Gastrocnemius medialis (tissue), 4 donors: ENCODE results near the gene CDK5RAP3. TPM values are rescaled to one million over a fixed set of nuclear protein-coding genes. Genes with fewer than 3 reads are reported as not detected.
A peak's percentile ranks its signal among the peaks of the same experiment; 100 is the strongest.
"Not testable (repeated sequence)": the region's sequence is repeated elsewhere in the genome, so short reads cannot be mapped to it uniquely, and the experiment has no call there.

ENCODE experiments used
- ATAC-seq, 2 donors: fragments of 150-250 bp; one replicate each; pipeline ENCODE4 v1.9.1; 2016
- DNase-seq, 2 donors: peaks; one replicate each; pipeline ENCODE4 v3.0.0-alpha.2; 2019
- H3K27ac ChIP-seq, 4 donors: fragments of 200-600 bp; sonication (generic); 1 replicate in 1 of 4; 2 replicates in 3 of 4; pipeline ENCODE4 v1.5.1; 2016 to 2018; ENCODE audit warnings: mild to moderate bottlenecking in 2 of 4, moderate library complexity in 1 of 4
- H3K27me3 ChIP-seq, 3 donors: fragments of 200-600 bp; sonication (generic) in 2 of 3; 1 replicate in 1 of 3; 2 replicates in 2 of 3; pipeline versions ENCODE4 v1.5.1 to v1.6.0; 2016 to 2019; ENCODE audit warnings: mild to moderate bottlenecking in 1 of 3, moderate library complexity in 1 of 3
- H3K36me3 ChIP-seq, 2 donors: fragments of 200-600 bp; sonication (generic) in 1 of 2; one replicate each; pipeline ENCODE4 v1.5.1; 2017 to 2018
- H3K4me1 ChIP-seq, 2 donors: fragments of 200-600 bp; sonication (generic) in 1 of 2; one replicate each; pipeline ENCODE4 v1.5.1; 2016 to 2017; ENCODE audit warnings: mild to moderate bottlenecking in 2 of 2
- H3K4me3 ChIP-seq, 4 donors: fragments of 200-600 bp; sonication (generic) in 3 of 4; 1 replicate in 1 of 4; 2 replicates in 3 of 4; pipeline ENCODE4 v1.5.1; 2016 to 2019; ENCODE audit warnings: mild to moderate bottlenecking in 2 of 4
- H3K9me3 ChIP-seq, 3 donors: fragments of 200-600 bp; sonication (generic) in 2 of 3; 1 replicate in 1 of 3; 2 replicates in 2 of 3; pipeline ENCODE4 v1.5.1; 2016 to 2019
- POLR2A ChIP-seq, 2 donors: fragments of 450-650 bp; IDR thresholded peaks; one replicate each; pipeline ENCODE4 v1.6.1; 2017; ENCODE audit warnings: antibody characterized with exemption in 2 of 2, mild to moderate bottlenecking in 2 of 2, moderate library complexity in 2 of 2
- in situ Hi-C, 4 donors: fragments of 200-750 bp; cut with MboI; loops; one replicate each; pipeline versions ENCODE4 v1.15.0 to v1.8.0; 2017; ENCODE audit warnings: low sequenced_read_pairs in 4 of 4
- intact Hi-C: fragments of 100-400 bp; cut with DNase I; formaldehyde crosslinking; loops from one replicate; pipeline ENCODE4 v1.15.1; 2023; ENCODE audit warnings: low total_unique reads
- total RNA-seq, 4 donors: library from RNA; depleted of rRNA; stranded (reverse); fragments of >200 nt; gene quantifications; one replicate each; pipeline versions ENCODE4 v1.1.0 to v1.2.3, GENCODE V29; 2016
- TF ChIP-seq, protein P1 (sequence below), 5 experiments: fragments of 450-650 bp in 3 of 5; fragments of 200-600 bp in 2 of 5; sonication (generic) in 2 of 5; IDR thresholded peaks in 4 of 5; conservative IDR thresholded peaks in 1 of 5; 1 replicate in 4 of 5; 2 replicates in 1 of 5; pipeline ENCODE4 v1.5.1; 2016 to 2019; ENCODE audit warnings: antibody characterized with exemption in 5 of 5, mild to moderate bottlenecking in 3 of 5, moderate library complexity in 3 of 5

Gene CDK5RAP3
- total RNA-seq, 4 donors from 2014 or later: 14.2 to 35.9 (median 27.8) TPM

- in situ Hi-C loops: no loop called here
- peaks cover 0 to 64% of the 10 kb centered on the region in 2 donors for H3K36me3 ChIP-seq
- H3K4me1 ChIP-seq: no peaks in the 10 kb centered on the region
- H3K27ac ChIP-seq: peak overlapping the region in 2 of 4 donors; percentile 52 to 60
- no peak overlapping the region for H3K4me3 ChIP-seq
- no peak for ATAC-seq
- no peaks in the 10 kb centered on the region for H3K27me3 ChIP-seq
- H3K9me3 ChIP-seq: no peaks in the 10 kb centered on the region
- TF ChIP-seq, protein P1, sequence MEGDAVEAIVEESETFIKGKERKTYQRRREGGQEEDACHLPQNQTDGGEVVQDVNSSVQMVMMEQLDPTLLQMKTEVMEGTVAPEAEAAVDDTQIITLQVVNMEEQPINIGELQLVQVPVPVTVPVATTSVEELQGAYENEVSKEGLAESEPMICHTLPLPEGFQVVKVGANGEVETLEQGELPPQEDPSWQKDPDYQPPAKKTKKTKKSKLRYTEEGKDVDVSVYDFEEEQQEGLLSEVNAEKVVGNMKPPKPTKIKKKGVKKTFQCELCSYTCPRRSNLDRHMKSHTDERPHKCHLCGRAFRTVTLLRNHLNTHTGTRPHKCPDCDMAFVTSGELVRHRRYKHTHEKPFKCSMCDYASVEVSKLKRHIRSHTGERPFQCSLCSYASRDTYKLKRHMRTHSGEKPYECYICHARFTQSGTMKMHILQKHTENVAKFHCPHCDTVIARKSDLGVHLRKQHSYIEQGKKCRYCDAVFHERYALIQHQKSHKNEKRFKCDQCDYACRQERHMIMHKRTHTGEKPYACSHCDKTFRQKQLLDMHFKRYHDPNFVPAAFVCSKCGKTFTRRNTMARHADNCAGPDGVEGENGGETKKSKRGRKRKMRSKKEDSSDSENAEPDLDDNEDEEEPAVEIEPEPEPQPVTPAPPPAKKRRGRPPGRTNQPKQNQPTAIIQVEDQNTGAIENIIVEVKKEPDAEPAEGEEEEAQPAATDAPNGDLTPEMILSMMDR (IDR thresholded peaks at IDR 0.05 in 4 of 5, conservative IDR thresholded peaks at IDR 0.05 in 1 of 5): no peak
- no peak for TF ChIP-seq POLR2A (IDR thresholded peaks at IDR 0.05)
- intact Hi-C loops: no loop called here
- DNase-seq: no peak
These were observed 42.5 kb upstream of the CDK5RAP3 start for GRCh38 chr17:47928415-47928814.

DNA sequence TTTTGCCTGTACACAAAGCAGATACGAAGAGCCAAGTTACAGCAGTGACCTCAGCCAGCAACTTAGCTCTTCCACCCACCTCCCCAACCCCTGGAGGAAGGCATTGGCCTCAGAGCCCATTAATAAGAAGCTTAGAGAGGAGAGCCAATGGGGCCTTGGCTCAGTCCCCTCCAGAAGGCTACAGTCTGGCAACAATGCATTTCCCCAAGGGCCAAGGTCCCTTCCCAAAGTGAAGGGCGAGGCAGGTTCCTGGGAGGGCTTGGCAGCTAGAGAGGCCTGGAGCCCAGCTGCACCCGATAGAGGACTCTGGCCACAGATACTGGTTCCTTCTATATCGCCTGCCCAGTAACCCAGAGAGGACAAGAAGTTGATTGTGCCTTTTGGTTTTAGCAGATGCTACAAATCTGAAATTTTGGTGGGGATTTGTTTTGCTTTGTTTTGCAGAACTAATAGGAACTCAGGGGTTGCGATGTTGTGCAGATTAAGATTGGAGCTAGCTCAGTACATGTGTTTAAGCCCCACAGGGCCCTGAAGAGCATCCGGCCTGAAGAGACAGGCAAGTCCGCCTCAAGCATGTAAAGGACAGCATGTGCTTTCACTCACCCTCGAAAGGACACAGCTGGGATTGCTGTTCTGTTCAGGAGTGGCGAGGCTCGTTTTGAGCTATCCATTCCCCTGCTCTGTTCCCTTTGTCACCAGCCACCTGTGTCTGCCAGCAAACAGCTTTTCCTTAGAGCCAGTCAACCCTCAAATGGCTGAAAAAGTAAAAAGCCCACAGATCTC, 41.5 kb upstream of the CDK5RAP3 start:
- H3K4me1 ChIP-seq: no peaks in the 10 kb centered on the region
- peak; percentile 29 to 75 for ATAC-seq
- no peak for DNase-seq
- H3K9me3 ChIP-seq: no peaks in the 10 kb centered on the region
- intact Hi-C loops: no loop called here
- no peak for TF ChIP-seq POLR2A (IDR thresholded peaks at IDR 0.05)
- TF ChIP-seq, protein P1 (IDR thresholded peaks at IDR 0.05 in 4 of 5, conservative IDR thresholded peaks at IDR 0.05 in 1 of 5): no peak
- H3K36me3 ChIP-seq: peaks cover 0 to 54% of the 10 kb centered on the region in 2 donors
- no peaks in the 10 kb centered on the region for H3K27me3 ChIP-seq
- H3K4me3 ChIP-seq: no peak overlapping the region
- in situ Hi-C loops: no loop called here
- peak overlapping the region; percentile 4 to 60 (median 48) for H3K27ac ChIP-seq

DNA sequence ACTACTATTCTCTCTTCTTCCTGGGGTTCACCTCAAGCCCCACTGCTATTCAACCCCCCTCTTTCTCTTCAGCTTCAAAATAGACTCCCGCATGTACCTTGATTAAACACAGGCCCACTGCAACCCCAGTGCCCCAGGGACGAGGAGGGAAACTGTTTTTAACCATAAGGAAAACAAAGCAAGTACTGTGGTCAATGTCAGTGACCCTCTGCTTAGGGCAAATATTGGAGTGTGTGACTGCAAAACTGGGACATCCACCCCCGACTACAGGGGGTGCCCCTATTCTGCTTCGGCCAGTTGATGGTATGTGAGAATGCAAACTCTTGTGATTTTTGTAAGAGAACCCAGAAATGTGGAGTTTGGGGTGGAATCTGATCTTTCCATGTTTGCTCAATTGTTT, 39.1 kb upstream of the CDK5RAP3 start:
- H3K27ac ChIP-seq: no peak overlapping the region
- intact Hi-C loops: no loop called here
- in situ Hi-C loops: no loop called here

DNA sequence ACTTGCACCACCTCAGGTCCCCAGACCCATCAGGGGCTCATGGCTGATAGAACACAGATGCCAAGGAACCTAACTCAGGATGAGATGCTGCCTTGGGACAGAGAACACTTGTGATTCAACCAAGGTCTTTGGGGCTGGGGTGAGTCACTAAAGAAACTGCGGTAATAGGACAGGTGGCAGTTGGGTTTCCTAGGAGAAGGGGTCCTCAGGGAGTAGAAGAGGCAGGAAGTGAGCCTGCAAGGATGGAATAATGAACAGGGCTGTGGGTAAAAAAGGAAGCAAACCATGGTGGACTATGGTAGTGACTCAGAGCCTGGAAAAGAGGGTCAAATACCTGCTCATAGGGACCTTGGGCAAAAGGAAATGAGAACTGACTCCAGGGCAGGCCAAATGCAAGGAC, 36.1 kb upstream of the CDK5RAP3 start:
- H3K4me1 ChIP-seq: no peaks in the 10 kb centered on the region
- H3K4me3 ChIP-seq: no peak overlapping the region
- in situ Hi-C loops (no loop called here), intact Hi-C loops (no loop called here)
- H3K9me3 ChIP-seq: no peaks in the 10 kb centered on the region
- TF ChIP-seq, protein P1 (IDR thresholded peaks at IDR 0.05 in 4 of 5, conservative IDR thresholded peaks at IDR 0.05 in 1 of 5): no peak
- TF ChIP-seq POLR2A (IDR thresholded peaks at IDR 0.05): no peak
- H3K27me3 ChIP-seq: no peaks in the 10 kb centered on the region
- DNase-seq (no peak), ATAC-seq (no peak)
- no peak overlapping the region for H3K27ac ChIP-seq
- peaks cover 0 to 3% of the 10 kb centered on the region in 2 donors for H3K36me3 ChIP-seq

More for the DNA sequence above, 39.1 kb upstream of the CDK5RAP3 start:
- H3K4me3 ChIP-seq: no peak overlapping the region
- no peaks in the 10 kb centered on the region for H3K9me3 ChIP-seq
- no peaks in the 10 kb centered on the region for H3K27me3 ChIP-seq
- H3K4me1 ChIP-seq: no peaks in the 10 kb centered on the region
- no peak for DNase-seq
- TF ChIP-seq, protein P1 (IDR thresholded peaks at IDR 0.05 in 4 of 5, conservative IDR thresholded peaks at IDR 0.05 in 1 of 5): no peak
- TF ChIP-seq POLR2A (IDR thresholded peaks at IDR 0.05): no peak
- H3K36me3 ChIP-seq: peaks cover 0 to 30% of the 10 kb centered on the region in 2 donors
- ATAC-seq: no peak

DNA sequence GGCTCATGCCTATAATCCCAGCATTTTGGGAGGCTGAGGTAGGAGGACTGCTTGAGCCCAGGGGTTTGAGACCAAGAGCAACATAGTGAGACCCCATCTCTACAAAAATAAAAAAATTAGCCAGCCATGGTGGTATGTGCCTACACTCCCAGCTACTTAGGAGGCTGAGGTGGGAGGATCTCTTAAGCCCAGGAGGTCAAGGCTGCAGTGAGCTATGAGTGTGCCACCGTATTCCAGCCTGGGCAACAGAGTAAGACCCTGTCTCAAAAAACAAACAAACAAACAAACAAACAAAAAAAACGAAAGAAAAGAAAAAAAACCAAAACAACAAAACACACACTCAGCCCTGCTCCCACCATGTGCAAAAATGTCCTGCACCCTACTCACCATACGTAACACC, 35.4 kb upstream of the CDK5RAP3 start:
- H3K27ac ChIP-seq, ATAC-seq, H3K36me3 ChIP-seq, in situ Hi-C loops, H3K9me3 ChIP-seq, H3K4me3 ChIP-seq, H3K27me3 ChIP-seq, DNase-seq, intact Hi-C loops, H3K4me1 ChIP-seq: not testable (repeated sequence)
